GM18519 (cell line): ENCODE results near the gene SCGN.

ENCODE experiments used
- ATAC-seq: cut with Tn5 transposase; IDR thresholded peaks from one replicate; pipeline ENCODE4 v1.9.1; 2021; ENCODE audit warnings: mild to moderate bottlenecking, moderate library complexity; ENCODE audit not compliant: unreplicated experiment, low FRiP score

The SCGN gene, protein sequence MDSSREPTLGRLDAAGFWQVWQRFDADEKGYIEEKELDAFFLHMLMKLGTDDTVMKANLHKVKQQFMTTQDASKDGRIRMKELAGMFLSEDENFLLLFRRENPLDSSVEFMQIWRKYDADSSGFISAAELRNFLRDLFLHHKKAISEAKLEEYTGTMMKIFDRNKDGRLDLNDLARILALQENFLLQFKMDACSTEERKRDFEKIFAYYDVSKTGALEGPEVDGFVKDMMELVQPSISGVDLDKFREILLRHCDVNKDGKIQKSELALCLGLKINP

DNA sequence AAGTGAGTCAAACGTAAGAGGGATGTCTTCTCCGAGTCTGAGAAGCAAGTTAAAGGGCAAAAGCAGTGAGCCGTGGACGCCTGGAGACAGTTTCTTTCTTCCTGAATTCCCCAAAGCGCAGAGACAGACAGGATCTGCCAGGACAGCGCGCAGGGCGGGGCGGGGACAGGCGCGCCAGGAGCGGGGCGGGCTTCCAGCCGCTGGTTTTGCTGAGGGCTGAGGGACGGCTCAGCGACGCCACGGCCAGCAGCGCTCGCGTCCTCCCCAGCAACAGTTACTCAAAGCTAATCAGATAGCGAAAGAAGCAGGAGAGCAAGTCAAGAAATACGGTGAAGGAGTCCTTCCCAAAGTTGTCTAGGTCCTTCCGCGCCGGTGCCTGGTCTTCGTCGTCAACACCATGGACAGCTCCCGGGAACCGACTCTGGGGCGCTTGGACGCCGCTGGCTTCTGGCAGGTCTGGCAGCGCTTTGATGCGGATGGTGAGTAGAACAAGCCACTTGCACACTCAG is at the start of gene SCGN:
TSS of gene SCGN (plus strand) at position 209 of the 509 bp plus-strand sequence. CDS start at position 398, 189 bp downstream.
- no peak for ATAC-seq

DNA sequence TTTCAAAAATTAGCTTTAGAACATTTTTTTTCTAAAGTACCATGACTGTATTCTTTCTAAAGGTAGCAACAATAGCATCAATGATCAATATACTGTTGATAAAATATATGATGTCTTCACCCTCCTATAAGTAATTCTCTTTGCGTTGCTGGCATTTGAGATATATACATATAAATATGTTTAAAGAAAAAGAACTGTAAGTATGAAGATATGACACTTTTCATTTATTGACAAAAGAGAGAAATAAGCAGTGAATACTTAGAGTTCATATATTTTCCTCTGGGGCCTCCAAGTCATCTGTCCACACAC is 49.4 kb upstream of the SCGN start:
- no peak for ATAC-seq

DNA sequence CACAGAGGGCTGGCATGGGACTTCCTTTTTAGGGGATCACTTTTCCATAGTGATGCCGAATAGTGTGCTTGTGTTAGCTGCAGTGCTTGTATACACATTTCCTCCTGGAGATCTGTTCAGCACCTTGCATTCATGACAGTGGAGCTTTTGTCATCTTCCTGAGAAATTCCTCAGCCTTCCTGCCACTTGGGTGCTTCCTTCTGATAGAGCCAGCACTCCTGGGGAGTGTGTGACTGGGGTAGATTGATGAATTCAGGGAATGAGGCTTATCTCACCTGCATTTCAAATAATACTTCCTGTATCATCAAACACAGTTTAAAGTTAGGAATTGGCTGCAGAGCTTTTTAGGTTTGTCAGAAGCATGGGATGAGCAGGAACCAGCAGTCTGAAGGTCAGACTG is 48.8 kb upstream of the SCGN start:
- no peak for ATAC-seq

DNA sequence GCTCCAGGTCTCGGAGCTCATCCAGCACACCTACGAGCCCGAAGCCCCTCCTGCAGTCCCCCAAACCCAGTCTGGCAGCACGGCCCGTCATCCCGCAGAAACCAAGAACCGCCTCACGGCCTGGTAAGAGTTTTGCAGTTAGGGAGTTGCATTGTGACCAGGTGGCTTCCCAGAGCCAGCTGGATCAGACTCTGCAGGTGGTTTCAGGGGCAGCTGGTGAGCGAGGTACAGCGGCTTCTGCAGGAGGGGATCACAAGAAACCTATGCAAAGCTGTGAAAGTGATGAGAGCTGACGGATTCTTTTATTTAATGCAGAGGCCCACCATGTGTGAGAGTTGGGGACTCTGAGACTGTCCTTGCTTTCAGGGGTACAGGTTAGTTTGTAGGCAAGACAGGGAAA is 45.9 kb upstream of the SCGN start:
- ATAC-seq = no peak

DNA sequence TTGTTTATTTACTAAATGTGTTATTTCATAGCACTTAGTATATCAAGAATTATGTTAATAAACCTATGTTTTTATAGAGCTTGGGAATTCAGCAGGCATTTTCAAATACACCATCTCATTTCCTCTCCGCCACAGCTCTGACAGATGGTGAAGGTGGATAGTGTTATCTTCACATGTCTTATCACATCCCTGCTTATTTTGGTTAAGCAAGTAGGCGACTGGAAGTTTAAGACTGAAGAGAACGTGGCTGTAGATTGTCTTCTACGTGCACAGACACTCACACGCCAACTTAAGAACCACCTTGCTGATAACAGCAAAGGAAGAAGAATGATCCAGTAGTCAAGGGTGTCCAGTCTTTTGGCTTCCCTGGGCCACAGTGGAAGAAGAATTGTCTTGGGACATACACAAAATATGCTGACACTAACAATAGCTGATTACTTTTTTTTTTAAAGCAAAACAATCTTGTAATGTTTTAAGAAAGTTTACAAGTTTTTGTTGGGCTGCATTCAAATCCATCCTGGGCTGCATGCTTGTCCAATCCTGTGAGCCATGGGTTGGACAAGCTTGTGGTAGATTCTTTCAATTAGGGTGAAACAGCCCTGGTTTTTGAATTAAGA is 43.3 kb upstream of the SCGN start:
- no peak for ATAC-seq

DNA sequence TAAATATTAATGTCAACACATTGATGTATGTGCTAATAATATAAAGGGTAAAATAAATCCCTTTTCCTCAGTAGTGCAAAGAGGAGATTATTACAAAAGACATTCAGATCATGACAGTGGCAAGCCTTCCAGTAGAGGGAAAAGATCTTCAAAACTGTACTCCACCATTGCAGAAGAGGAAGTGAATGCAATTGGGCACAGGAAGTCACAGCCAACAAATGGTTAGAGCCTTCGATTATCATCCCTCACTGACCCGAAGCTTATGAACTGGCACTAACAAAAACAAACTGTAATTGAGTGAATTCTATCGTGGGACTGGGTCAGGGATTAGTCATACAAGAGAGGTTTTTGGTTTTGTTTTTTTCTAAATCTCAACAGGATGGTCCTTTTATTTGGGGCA is 39.3 kb upstream of the SCGN start:
- ATAC-seq = no peak

DNA sequence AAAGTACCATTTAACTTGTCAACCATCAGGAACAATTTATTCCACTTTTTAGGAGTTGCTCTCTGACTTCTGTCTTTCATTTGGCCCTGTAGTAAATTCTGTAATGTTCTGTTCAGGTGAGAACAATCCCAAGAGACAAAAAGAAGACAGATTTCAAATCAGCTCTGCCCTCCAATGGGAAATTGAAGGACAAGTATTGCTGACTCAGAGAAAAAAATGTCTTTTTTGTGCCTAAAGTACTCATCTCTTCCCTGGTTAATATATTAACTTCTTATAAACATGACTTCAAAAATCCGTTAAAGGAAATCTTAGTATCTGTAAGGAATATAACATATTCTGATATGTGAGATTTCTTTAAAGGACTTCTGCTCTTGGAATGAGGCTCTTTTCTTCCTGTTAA is 38.6 kb upstream of the SCGN start:
- no peak for ATAC-seq

DNA sequence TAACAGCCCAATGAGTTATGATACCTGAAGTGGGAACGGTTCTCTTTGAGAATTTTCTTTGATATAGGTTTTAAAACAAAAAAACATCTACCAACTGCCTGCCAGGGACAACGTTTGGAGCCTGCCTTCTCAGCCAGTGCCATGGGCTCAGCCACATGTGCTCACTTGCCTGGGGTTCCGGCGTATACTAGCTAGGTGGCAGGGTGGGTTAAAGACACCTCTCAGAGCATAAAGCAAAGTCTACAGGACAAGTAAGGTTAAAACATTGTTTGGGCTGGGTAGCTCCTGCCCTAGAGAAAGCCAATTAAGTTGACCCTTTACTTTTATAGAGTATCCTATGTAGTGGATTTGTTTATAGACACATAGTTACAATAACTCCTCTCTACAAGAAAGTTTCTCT is 38.0 kb upstream of the SCGN start:
- ATAC-seq = no peak

DNA sequence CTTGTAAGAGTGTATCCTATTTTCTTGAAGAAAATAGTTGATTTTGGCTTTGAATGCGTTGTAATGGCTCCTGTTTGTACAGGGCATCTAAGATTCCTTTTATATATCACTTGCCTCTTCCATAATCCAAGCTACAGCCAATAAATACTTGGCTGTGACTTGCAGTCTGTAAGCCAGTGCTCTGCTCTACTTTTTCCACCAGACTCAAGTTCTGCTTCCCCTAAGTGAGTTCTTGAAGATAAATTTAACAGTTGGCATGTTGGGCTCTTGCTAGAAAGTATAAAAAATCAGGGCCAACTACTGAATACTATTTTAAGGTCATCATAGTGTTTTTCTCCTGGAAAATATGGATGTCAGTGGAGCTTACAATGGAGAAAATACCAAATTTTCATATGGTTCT is 36.5 kb upstream of the SCGN start:
- ATAC-seq = no peak

DNA sequence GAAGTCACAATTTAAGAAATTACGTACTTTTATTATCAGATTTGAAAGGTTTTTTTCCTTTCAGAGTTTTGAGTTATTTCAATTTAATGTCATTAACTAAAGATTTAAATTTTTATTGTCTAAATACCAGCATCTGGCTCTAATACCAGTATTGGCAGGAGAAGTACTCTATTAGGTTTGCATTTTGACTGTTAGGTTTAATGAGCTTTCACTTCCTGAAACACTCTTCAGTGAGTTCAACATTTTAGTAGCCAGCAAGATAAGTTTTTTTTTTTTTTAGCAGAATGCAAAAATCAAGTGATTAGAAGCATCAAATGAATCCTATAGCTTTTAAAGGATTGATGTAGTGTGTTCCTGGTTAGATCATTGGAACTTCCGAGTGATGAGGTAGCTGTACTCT is 34.0 kb upstream of the SCGN start:
- ATAC-seq = peak; percentile 77

DNA sequence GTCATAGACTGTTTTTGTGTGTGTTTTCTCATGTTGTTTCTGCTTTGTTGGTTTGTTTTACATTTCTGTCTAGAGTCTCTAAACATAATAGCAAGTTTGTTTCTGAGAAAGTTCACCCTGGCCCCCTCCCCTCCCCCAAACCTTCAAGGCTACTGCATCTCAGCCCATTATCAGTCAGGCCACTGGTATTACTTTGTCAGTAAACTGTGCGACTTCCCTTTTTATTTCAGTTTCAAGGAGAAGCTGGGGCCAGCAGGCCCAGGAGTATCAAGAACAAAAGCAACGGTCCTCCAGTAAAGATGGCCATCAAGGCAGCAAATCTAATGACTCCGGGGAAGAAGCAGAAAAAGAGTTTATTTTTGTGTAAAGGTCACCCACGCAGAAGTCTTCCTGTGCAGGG is 32.8 kb upstream of the SCGN start:
- no peak for ATAC-seq

DNA sequence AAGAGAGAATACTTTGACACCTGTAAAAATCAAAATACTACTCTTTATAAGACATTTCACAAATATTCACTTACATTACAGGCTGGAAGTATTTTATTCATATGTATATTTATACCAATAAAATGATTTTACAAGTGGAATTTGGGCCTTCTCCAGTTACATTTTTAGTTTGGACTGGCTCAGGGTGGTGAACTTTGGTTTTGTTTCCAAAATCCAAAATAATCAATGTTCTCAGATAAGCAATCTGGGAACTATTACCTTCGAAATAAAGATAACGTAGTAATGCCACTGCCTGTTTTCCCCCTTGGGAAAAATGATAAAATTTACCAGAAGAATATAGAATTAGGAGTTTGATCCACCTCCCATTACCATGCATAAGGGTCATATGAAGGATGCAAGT is 31.6 kb upstream of the SCGN start:
- ATAC-seq = no peak

DNA sequence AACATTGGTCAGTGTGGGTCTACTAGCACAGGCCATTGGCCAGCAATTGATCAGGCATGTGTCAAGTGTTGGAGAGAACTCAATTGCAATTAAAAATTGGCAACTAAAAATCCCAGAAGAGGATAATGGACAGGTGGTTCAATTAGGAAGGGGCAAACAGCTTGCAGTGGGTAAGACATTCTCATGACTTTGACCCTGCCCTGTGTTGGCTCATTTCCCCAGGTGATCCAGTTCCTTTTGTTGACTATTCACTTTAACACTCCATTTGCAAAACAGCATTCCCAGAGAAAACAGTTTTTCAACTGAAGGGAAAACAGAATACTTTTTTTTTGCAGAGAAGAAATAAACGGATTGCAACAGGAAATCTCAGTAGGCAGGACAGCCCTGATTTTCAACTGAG is 28.9 kb upstream of the SCGN start:
- ATAC-seq = no peak

DNA sequence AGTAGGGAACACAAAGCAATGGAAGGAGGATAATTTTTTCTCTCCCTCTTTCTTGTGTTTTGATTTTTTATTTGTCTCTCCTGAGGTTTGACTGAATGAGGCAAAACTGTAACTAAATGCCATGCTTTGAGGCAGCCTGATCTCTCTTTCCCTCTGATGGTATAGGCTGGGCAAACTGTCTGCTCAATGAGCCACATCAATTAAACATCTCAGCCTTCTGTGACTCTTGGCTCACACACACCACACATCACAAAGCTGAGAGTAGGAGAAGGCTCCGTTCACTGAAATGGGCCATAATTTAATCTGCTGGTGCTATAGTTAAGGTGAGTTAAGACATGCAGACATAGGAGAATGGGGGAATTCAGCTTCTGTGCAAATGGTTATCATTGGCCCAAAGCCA is 28.1 kb upstream of the SCGN start:
- ATAC-seq = no peak

DNA sequence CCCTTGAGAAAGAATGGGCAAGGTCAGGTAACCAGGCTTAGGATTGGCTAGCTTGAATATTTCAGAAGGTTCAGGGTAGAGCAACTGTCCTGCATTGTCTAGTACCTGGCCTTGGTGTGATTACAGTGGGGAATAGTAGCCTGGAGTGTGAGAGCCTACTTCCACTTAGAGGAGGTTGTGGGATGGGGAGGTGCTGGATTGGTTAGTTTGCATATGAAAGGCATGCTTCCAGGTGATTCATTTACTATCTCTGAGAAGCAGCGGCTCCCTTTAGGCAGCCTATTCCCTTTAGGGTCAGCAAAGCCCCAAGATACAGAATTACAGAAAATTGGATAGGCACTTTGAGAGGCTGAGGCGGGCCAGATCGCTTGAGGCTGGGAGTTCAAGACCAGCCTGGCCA is 25.0 kb upstream of the SCGN start:
- ATAC-seq = no peak

DNA sequence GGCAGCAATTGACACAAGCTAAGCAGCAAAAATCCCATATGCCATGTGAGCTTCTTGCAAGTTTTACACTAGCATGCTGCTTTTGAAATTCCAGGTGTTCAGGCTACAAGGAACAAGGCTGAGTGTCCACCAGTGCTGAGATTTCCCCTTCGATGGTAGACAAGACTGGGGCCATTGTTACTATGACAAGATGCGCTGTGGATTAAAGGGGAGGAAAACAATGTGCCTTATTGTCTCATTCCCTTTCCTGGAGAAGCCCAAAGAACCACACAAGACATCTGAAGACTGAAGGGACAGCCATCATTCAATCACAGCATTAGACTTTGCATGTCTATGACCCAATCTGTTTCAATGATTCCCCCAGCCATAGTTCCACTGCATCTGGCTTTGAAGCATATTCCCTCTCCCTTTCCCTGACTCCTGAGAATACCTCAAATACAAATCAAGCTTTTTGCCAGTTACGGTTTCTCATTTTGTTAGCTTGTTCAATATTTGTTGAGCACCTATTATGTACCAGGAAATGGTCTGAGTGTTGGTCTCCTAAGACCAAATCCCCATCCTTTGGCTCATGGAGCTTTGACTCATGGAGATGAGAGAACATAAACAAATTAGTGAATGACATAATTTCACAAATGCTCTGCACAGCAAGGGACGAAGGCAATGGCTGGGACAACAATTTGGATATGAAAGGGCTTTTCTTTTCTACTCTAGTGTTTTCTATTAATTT is 23.4 kb upstream of the SCGN start:
- ATAC-seq = no peak

DNA sequence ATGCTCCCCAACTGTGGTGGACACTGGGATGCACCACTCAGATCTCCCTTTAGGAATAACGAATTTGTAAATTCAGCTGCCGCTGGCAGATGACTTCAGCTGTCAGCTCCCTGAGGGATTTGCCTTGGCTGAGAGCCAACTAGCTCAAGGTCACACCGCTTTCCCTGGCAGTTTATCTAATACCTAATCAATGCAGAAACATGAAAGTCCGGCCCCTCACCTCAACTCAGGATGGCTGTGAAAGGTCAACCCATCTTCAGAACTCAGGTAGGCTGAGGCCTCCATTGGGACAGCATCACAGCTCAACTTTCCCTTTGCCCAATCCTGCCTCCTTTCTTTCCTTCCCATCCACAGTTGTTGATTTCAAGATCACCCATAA is 22.8 kb upstream of the SCGN start:
- ATAC-seq = no peak

DNA sequence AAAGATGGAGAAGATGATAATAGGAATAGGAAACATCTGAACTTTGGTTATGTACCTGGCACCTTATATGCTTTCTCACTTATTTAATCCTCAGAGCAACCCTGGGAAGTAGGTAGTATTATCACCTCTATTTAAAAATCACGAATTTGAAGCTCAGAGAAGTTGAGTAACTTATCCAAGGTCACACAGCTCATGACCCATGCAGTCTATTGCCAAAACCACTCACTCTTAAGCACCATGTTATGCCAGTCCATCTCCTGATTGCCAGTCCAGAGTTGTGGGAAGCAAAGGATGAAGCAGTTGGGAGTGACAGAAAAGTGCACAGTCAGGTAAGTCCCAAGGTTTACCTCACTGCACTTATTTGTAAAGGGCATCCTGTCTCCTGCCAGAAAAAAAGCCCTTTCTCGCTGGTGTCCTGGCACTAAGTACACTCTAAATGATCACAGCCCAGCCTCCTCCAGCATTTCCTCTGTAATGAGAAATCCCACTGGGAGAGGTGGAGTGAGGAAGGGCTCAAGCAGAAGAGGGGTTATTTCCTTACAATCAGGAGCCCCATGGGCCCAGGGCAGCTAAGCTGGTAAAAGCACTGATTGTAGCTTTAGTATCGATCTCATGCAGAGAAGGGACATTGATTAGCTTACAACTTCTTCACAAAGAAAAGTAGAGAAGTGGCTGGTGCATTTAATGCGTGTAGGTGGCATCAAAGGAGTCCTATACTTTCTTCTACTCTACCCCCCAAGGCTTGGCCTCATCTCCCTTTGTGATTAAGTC is 21.3 kb upstream of the SCGN start:
- ATAC-seq = no peak

DNA sequence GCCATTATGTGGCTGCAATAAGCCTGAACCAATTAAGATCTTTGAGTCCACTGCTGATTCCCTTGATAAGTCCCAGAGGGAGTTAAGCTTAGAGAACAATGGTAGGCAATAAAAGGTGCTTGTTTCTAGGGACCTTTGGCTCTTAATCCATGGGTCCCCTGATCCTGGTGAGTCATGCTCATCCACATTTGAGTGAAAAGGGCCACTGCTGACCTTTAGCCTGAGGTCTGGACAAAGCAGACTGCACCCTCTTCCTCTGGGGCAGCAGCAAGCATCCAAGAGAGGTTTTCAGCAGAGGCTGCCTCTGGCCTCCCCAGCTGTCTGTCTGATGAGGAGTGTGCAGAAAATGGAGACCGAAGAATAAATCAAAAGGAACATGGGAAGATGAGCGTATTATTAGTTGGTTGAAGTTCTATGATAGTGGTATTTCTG is 16.1 kb upstream of the SCGN start:
- ATAC-seq = no peak

DNA sequence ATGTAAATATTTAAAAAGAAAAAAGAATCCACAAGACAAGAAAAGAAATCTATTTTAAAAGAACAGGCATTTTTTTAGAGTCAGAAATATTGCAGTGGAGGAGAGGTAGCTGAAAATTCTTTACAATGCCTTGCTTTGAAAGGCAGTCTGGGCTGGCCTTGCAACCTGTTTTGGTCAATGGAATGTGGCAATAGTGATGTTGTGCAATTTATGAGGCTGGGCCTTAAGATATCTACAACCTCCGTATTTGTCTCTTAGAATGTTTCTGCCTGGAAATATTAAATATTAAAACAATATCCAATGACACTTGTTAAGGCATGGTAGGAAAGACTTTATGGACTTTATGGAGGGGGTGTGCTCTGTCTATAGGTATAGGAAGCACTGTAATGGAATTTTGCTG is 14.8 kb upstream of the SCGN start:
- no peak for ATAC-seq

DNA sequence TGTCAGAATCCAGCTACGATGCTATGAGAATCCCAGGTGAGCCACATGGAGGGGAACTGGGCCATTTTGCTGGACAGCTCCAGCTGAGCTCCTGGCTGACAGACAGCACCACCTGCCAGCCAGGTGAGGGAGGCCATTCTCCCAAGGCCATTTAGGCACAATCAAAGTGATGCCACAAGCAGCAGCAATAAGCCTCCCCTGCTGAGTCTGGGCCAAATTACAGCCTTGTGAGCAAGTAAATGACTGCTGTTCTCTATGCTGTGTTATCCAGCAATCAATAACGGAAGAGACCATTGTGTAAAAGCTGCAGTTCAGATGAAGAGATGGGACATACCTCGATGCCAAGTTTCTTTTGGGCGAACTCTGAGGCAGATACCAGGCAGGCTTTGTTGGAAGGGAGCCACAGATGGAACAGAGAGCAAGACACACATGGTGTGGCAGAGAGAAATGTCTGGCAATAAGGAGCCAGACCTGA is 14.0 kb upstream of the SCGN start:
- no peak for ATAC-seq
